A549 (cell line): ENCODE data around the gene LRCOL1. TPM values are rescaled to one million over a fixed set of nuclear protein-coding genes. Genes with fewer than 3 reads are reported as not detected.

Experiments
- ATAC-seq, 2 experiments: fragments of 200-7000 bp in 1 of 2; fragments of >200 bp in 1 of 2; cut with Nextera tagmentation in 1 of 2; cut with Tn5 transposase in 1 of 2; 3 replicates each; pipeline versions ENCODE4 v1.8.0 to v1.9.1; 2018 to 2020; ENCODE audit warnings: mild to moderate bottlenecking in 1 of 2, moderate library complexity in 1 of 2
- CTCF ChIA-PET: fragments of 300-600 bp; sonication (Branson Sonifier 250); formaldehyde crosslinking; extraction: SDS; loops from one replicate; lab custom pipeline; 2021; ENCODE audit warnings: antibody characterized with exemption, inconsistent platforms; lab: Yijun Ruan, JAX
- POLR2A ChIA-PET: fragments of 350-600 bp; formaldehyde crosslinking; extraction: SDS; loops from one replicate; lab custom pipeline; 2021; ENCODE audit warnings: antibody characterized with exemption, inconsistent platforms; lab: Yijun Ruan, JAX
- DNase-seq, 2 experiments: peaks; one replicate each; pipeline versions ENCODE4 v3.0.0 to v3.0.0-alpha.2; 2011 to 2016; ENCODE audit warnings: low read depth in 1 of 2, low spot score in 1 of 2
- FAIRE-seq: peaks from 2 replicates; lab custom pipeline; 2011; peaks lifted over from hg19 to GRCh38; lab: Jason Lieb, UNC
- H3K27ac ChIP-seq, 2 experiments: fragments of >200 bp; sonication (Bioruptor Twin); formaldehyde crosslinking; 3 replicates each; pipeline ENCODE4 v1.5.1; 2016 to 2017
- H3K4me1 ChIP-seq: fragments of >200 bp; sonication (Bioruptor Twin); formaldehyde crosslinking; 3 replicates; pipeline ENCODE4 v1.6.1; 2016
- H3K4me2 ChIP-seq: fragments of >200 bp; sonication (Bioruptor Twin); formaldehyde crosslinking; 3 replicates; pipeline ENCODE4 v1.6.1; 2016
- H3K4me3 ChIP-seq: fragments of >200 bp; sonication (Bioruptor Twin); formaldehyde crosslinking; 3 replicates; pipeline ENCODE4 v1.5.1; 2016
- H3K9me3 ChIP-seq: fragments of >200 bp; sonication (Bioruptor Twin); formaldehyde crosslinking; 3 replicates; pipeline ENCODE4 v1.6.1; 2016
- ATOH8 ChIP-seq: fragments of 250-450 bp; sonication (Bioruptor Pico); IDR thresholded peaks from 2 replicates; pipeline ENCODE4 v1.5.0; 2020; ENCODE audit warnings: low read depth, mild to moderate bottlenecking, moderate library complexity
- CBX8 ChIP-seq: fragments of 200-600 bp; sonication (generic); IDR thresholded peaks from 2 replicates; pipeline ENCODE4 v1.6.1; 2016
- CHD2 ChIP-seq: fragments of 150-350 bp; IDR thresholded peaks from 2 replicates; pipeline ENCODE4 v1.6.1; 2014; ENCODE audit warnings: low read length; ENCODE audit not compliant: partially characterized antibody
- CHD4 ChIP-seq: fragments of 200-600 bp; sonication (generic); IDR thresholded peaks from 2 replicates; pipeline ENCODE4 v1.6.1; 2016; ENCODE audit warnings: antibody characterized with exemption, mild to moderate bottlenecking, borderline replicate concordance
- E2F6 ChIP-seq: IDR thresholded peaks from 2 replicates; pipeline ENCODE4 v1.6.1; 2012; ENCODE audit warnings: low read depth, borderline replicate concordance
- EP300 ChIP-seq, 2 experiments: fragments of >200 bp; sonication (Bioruptor Twin); formaldehyde crosslinking; IDR thresholded peaks; 2 replicates in 1 of 2; 3 replicates in 1 of 2; pipeline ENCODE4 v1.6.1; 2016 to 2017
- FOSL2 ChIP-seq, 2 experiments: fragments of 450-650 bp in 1 of 2; fragments of >200 bp in 1 of 2; sonication (Bioruptor Twin) in 1 of 2; formaldehyde crosslinking; IDR thresholded peaks; 2 replicates each; pipeline versions ENCODE4 v1.5.0 to v1.6.1; 2016 to 2020; ENCODE audit warnings: mild to moderate bottlenecking in 1 of 2, moderate library complexity in 1 of 2
- HDAC2 ChIP-seq: fragments of 200-600 bp; sonication (generic); IDR thresholded peaks from 2 replicates; pipeline ENCODE4 v1.6.1; 2016
- HES2 ChIP-seq: fragments of >200 bp; sonication (Bioruptor Twin); formaldehyde crosslinking; IDR thresholded peaks from 2 replicates; pipeline ENCODE4 v1.6.1; 2016
- HOXB13 ChIP-seq: fragments of 250-450 bp; sonication (Bioruptor Pico); IDR thresholded peaks from 2 replicates; pipeline ENCODE4 v1.5.0; 2020; ENCODE audit warnings: low read depth, mild to moderate bottlenecking, moderate library complexity
- HOXB5 ChIP-seq: fragments of 250-450 bp; sonication (Bioruptor Pico); IDR thresholded peaks from 2 replicates; pipeline ENCODE4 v1.5.0; 2020; ENCODE audit warnings: mild to moderate bottlenecking, moderate library complexity
- JUNB ChIP-seq: fragments of >200 bp; sonication (Bioruptor Twin); formaldehyde crosslinking; IDR thresholded peaks from 2 replicates; pipeline ENCODE4 v1.6.1; 2016
- PBX3 ChIP-seq: IDR thresholded peaks from 2 replicates; pipeline ENCODE4 v1.6.1; 2012
- POLR2AphosphoS2 ChIP-seq: conservative IDR thresholded peaks from 2 replicates; pipeline ENCODE4 v1.6.1; 2012; ENCODE audit warnings: low read length, improper control_type of control experiment, inconsistent platforms
- RCOR1 ChIP-seq: fragments of 150-350 bp; IDR thresholded peaks from 2 replicates; pipeline ENCODE4 v1.6.1; 2014; ENCODE audit warnings: antibody characterized with exemption, low read length, low read depth
- REST ChIP-seq: fragments of 200-600 bp; sonication (generic); IDR thresholded peaks from 2 replicates; pipeline ENCODE4 v1.6.1; 2016; ENCODE audit warnings: antibody characterized with exemption, mild to moderate bottlenecking, moderate library complexity
- SMC3 ChIP-seq: fragments of >200 bp; sonication (Bioruptor Twin); formaldehyde crosslinking; IDR thresholded peaks from 3 replicates; pipeline ENCODE4 v1.6.1; 2018; ENCODE audit warnings: inconsistent platforms
- TFCP2L1 ChIP-seq: fragments of 250-450 bp; sonication (Bioruptor Pico); IDR thresholded peaks from 2 replicates; pipeline ENCODE4 v1.5.0; 2021; ENCODE audit warnings: mild to moderate bottlenecking
- ZC3H11A ChIP-seq: fragments of 450-650 bp; IDR thresholded peaks from 2 replicates; pipeline ENCODE4 v1.6.1; 2014; ENCODE audit warnings: antibody characterized with exemption, mild to moderate bottlenecking
- ZNF302 ChIP-seq: fragments of 250-450 bp; sonication (Bioruptor Pico); IDR thresholded peaks from 2 replicates; pipeline ENCODE4 v1.9.0; 2021; ENCODE audit warnings: inconsistent platforms, mild to moderate bottlenecking, moderate library complexity
- WGBS: methylation state at CpG from one replicate; pipeline ENCODE4 v1.1.6; 2017; ENCODE audit errors: missing lambda C conversion rate; 5-methylcytosine and 5-hydroxymethylcytosine counted together
- polyA plus RNA-seq, 4 experiments: library from polyadenylated mRNA; depleted of rRNA in 3 of 4; stranded (reverse); fragments of >200 nt; fragmentation: RNase III in 1 of 4; extraction: RNeasy Plus Mini Kit Qiagen cat#74134 plus additional on column Dnase treatment in 1 of 4; gene quantifications; 2 replicates in 3 of 4; 3 replicates in 1 of 4; pipeline ENCODE4 v1.2.3, GENCODE V29; 2011 to 2017

The LRCOL1 gene
- polyA plus RNA-seq, 2 of the 4 experiments (the other 2 are of a cell fraction): not detected

- no peak for ATAC-seq
- Histone ChIP-seq H3K27ac (no peak overlapping the region), H3K4me3 (no peak overlapping the region), H3K4me1 (no peaks in the 10 kb centered on the region), H3K4me2 (no peak overlapping the region), H3K9me3 (no peaks in the 10 kb centered on the region)
- no peak for TF ChIP-seq ZC3H11A
- no peak for TF ChIP-seq HDAC2
- no peak for TF ChIP-seq RCOR1
- TF ChIP-seq CHD4: no peak
- TF ChIP-seq SMC3: no peak
- TF ChIP-seq HOXB5: no peak
- no peak for TF ChIP-seq ZNF302 (CRISPR knock-in tag)
- no peak for TF ChIP-seq POLR2AphosphoS2
- DNase-seq: no peak
- FAIRE-seq: no peak
- 96% methylated on average over 18 of the region's 39 CpGs for WGBS
- ChIA-PET CTCF (interaction anchor here (1.2 to 2.0 kb wide), 2 partner anchors 12 to 13 kb away, joined by 4 to 7 read pairs; no protein-coding TSS in a partner anchor), POLR2A (no interaction called here)
These were observed 35.9 kb downstream of the LRCOL1 start for GRCh38 chr12:132574271-132574996.

GRCh38 chr12:132572801-132573760 is 37.3 kb downstream of the LRCOL1 start:
- H3K4me2 ChIP-seq: no peak overlapping the region
- FAIRE-seq: no peak
- no peak for ATAC-seq
- H3K27ac ChIP-seq: no peak overlapping the region
- no peak for TF ChIP-seq TFCP2L1
- TF ChIP-seq REST: no peak
- no peak for TF ChIP-seq EP300 (IDR thresholded peaks at IDR 0.05)
- no peak for TF ChIP-seq E2F6
- TF ChIP-seq PBX3: no peak
- no peak for TF ChIP-seq ATOH8
- no peak for TF ChIP-seq CHD2
- no peak for TF ChIP-seq CBX8
- TF ChIP-seq HOXB13: no peak
- TF ChIP-seq FOSL2 (IDR thresholded peaks at IDR 0.05): no peak
- TF ChIP-seq FOSL2 (CRISPR knock-in tag; IDR thresholded peaks at IDR 0.05): no peak
- no peak for TF ChIP-seq HES2
- TF ChIP-seq JUNB: no peak
- TF ChIP-seq, all 56 proteins: peak for 0
- Histone ChIP-seq H3K4me1 (no peaks in the 10 kb centered on the region), H3K4me3 (no peak overlapping the region), H3K9me3 (no peaks in the 10 kb centered on the region)
- WGBS: 89% methylated on average over 23 of the region's 36 CpGs
- CTCF ChIA-PET: interaction anchor here (0.9 to 2.0 kb wide), 3 partner anchors 12 to 159 kb away, joined by 3 to 7 read pairs (median 3); no protein-coding TSS in a partner anchor
- POLR2A ChIA-PET: no interaction called here
- DNase-seq: no peak
